Smooth muscle cell (in vitro differentiated cells): ENCODE results near the gene BOD1L1. TPM values are rescaled to one million over a fixed set of nuclear protein-coding genes. Genes with fewer than 3 reads are reported as not detected.

Source experiments
- DNase-seq: peaks from one replicate; lab custom pipeline; 2025; ENCODE audit not compliant: unreplicated experiment; lab: John Stamatoyannopoulos, UW
- H2AFZ ChIP-seq: fragments of 200-600 bp; sonication (generic); 2 replicates; pipeline ENCODE4 v1.6.0; 2016; ENCODE audit warnings: antibody characterized with exemption, low read depth, mild to moderate bottlenecking
- H3F3A ChIP-seq: fragments of 200-600 bp; sonication (generic); 2 replicates; pipeline ENCODE4 v1.6.0; 2017; ENCODE audit warnings: antibody characterized with exemption, low read depth
- H3K27ac ChIP-seq: fragments of 200-600 bp; sonication (generic); 2 replicates; pipeline ENCODE4 v1.5.1; 2016; ENCODE audit warnings: low read depth, mild to moderate bottlenecking
- H3K27me3 ChIP-seq: fragments of 200-600 bp; sonication (generic); 2 replicates; pipeline ENCODE4 v1.6.1; 2016; ENCODE audit warnings: low read depth, mild to moderate bottlenecking
- H3K36me3 ChIP-seq: fragments of 200-600 bp; sonication (generic); 2 replicates; pipeline ENCODE4 v1.5.1; 2016; ENCODE audit warnings: low read depth
- H3K4me1 ChIP-seq: fragments of 200-600 bp; sonication (generic); 2 replicates; pipeline ENCODE4 v1.5.1; 2016; ENCODE audit warnings: low read depth
- H3K4me2 ChIP-seq: fragments of 200-600 bp; sonication (generic); 2 replicates; pipeline ENCODE4 v1.6.0; 2016; ENCODE audit warnings: mild to moderate bottlenecking
- H3K4me3 ChIP-seq: fragments of 200-600 bp; sonication (generic); 2 replicates; pipeline ENCODE4 v1.5.1; 2016; ENCODE audit warnings: mild to moderate bottlenecking
- H3K79me2 ChIP-seq: fragments of 200-600 bp; sonication (generic); 2 replicates; pipeline ENCODE4 v1.6.0; 2016; ENCODE audit warnings: low read depth, mild to moderate bottlenecking
- H3K9ac ChIP-seq: fragments of 200-600 bp; sonication (generic); 2 replicates; pipeline ENCODE4 v1.6.0; 2016; ENCODE audit warnings: low read depth
- H3K9me3 ChIP-seq: fragments of 200-600 bp; sonication (generic); replicated peaks from 2 replicates; pipeline ENCODE4 v1.5.1; 2016; ENCODE audit warnings: low read depth
- H4K20me1 ChIP-seq: fragments of 200-600 bp; sonication (generic); 2 replicates; pipeline ENCODE4 v1.6.0; 2016; ENCODE audit warnings: low read depth
- CTCF ChIP-seq: fragments of 200-600 bp; sonication (generic); IDR thresholded peaks from 2 replicates; pipeline ENCODE4 v1.5.1; 2017; ENCODE audit warnings: borderline replicate concordance, mild to moderate bottlenecking, antibody characterized with exemption; ENCODE audit not compliant: insufficient read depth, poor library complexity, severe bottlenecking
- WGBS: methylation state at CpG from one replicate; pipeline ENCODE4 v1.1.7; 2016; ENCODE audit warnings: low lambda C conversion rate; 5-methylcytosine and 5-hydroxymethylcytosine counted together
- polyA plus RNA-seq: library from polyadenylated mRNA; unstranded; fragments of >200 nt; fragmentation: Nextera tagmentation; extraction: Ambion mirVana; gene quantifications from 2 replicates; pipeline ENCODE4 v1.2.1, GENCODE V29; 2016
- total RNA-seq: library from RNA; depleted of rRNA; stranded (reverse); fragments of >200 nt; gene quantifications from 2 replicates; pipeline ENCODE4 v1.2.3, GENCODE V29; 2014

BOD1L1 gene
- 30.9 and 41.0 TPM in 2 replicates for total RNA-seq
- 9.8 and 16.0 TPM in 2 replicates for polyA plus RNA-seq

- peaks cover 5% of the 10 kb centered on the region for H3K4me1 ChIP-seq
- H3K27ac ChIP-seq: peak within 1 kb of the TSS; percentile 82
- DNase-seq: peak; percentile 42
- peak within 1 kb of the TSS; percentile 92 for H3K4me3 ChIP-seq
- TF ChIP-seq CTCF: no peak
- H3F3A ChIP-seq: no peaks in the 10 kb centered on the region
- peak within 1 kb of the TSS; percentile 99 for H2AFZ ChIP-seq
- H4K20me1 ChIP-seq: peaks cover 21% of the 10 kb centered on the region
- peak within 1 kb of the TSS; percentile 88 for H3K9ac ChIP-seq
- no peaks in the 10 kb centered on the region for H3K9me3 ChIP-seq
- H3K4me2 ChIP-seq: peak within 1 kb of the TSS; percentile 97
- H3K36me3 ChIP-seq: no peaks in the 10 kb centered on the region
- no peaks in the 10 kb centered on the region for H3K27me3 ChIP-seq
- H3K79me2 ChIP-seq: peaks cover 45% of the 10 kb centered on the region
- WGBS: 2% methylated on average over 48 of the region's 55 CpGs
These were observed at the start of gene BOD1L1 for GRCh38 chr4:13627606-13628311. BOD1L1 (minus strand) TSS chr4:13627725; CDS start chr4:13627587, 138 bp downstream.

- H3K79me2 ChIP-seq: no peaks in the 10 kb centered on the region
- 80% methylated on average over 1 of the region's 1 CpG for WGBS
- H3K4me3 ChIP-seq: no peak overlapping the region
- no peak overlapping the region for H2AFZ ChIP-seq
- DNase-seq: no peak
- H3K9ac ChIP-seq: no peak overlapping the region
- no peak for TF ChIP-seq CTCF
- H3K27ac ChIP-seq: no peak overlapping the region
- H3K4me1 ChIP-seq: no peaks in the 10 kb centered on the region
- no peaks in the 10 kb centered on the region for H3F3A ChIP-seq
- H3K36me3 ChIP-seq: no peaks in the 10 kb centered on the region
- H3K27me3 ChIP-seq: no peaks in the 10 kb centered on the region
- H3K9me3 ChIP-seq: no peaks in the 10 kb centered on the region
- no peak overlapping the region for H3K4me2 ChIP-seq
- no peaks in the 10 kb centered on the region for H4K20me1 ChIP-seq
These were observed 47.4 kb upstream of the BOD1L1 start for GRCh38 chr4:13674971-13675370.

- no peaks in the 10 kb centered on the region for H3K9me3 ChIP-seq
- H3K27me3 ChIP-seq: no peaks in the 10 kb centered on the region
- no peak overlapping the region for H3K9ac ChIP-seq
- no peaks in the 10 kb centered on the region for H4K20me1 ChIP-seq
- no peak overlapping the region for H2AFZ ChIP-seq
- no peak for DNase-seq
- no peak overlapping the region for H3K27ac ChIP-seq
- H3K4me3 ChIP-seq: no peak overlapping the region
- no peaks in the 10 kb centered on the region for H3K4me1 ChIP-seq
- H3K4me2 ChIP-seq: no peak overlapping the region
- H3K36me3 ChIP-seq: no peaks in the 10 kb centered on the region
- no peaks in the 10 kb centered on the region for H3F3A ChIP-seq
- H3K79me2 ChIP-seq: no peaks in the 10 kb centered on the region
- no peak for TF ChIP-seq CTCF
These were observed 45.6 kb upstream of the BOD1L1 start for GRCh38 chr4:13673167-13673566.

GRCh38 chr4:13670456-13671160, 43.1 kb upstream of the BOD1L1 start:
- Histone ChIP-seq H2AFZ (no peak overlapping the region), H3K9me3 (no peaks in the 10 kb centered on the region), H3K4me1 (no peaks in the 10 kb centered on the region), H3K9ac (no peak overlapping the region), H4K20me1 (no peaks in the 10 kb centered on the region), H3K27ac (no peak overlapping the region), H3K79me2 (no peaks in the 10 kb centered on the region), H3K4me3 (no peak overlapping the region), H3K27me3 (no peaks in the 10 kb centered on the region), H3K36me3 (no peaks in the 10 kb centered on the region), H3F3A (no peaks in the 10 kb centered on the region), H3K4me2 (no peak overlapping the region)
- WGBS: 80% methylated on average over 4 of the region's 4 CpGs
- no peak for TF ChIP-seq CTCF
- DNase-seq: no peak
